Measurements from ENCODE around the gene AMOTL1.

The AMOTL1 gene

DNA sequence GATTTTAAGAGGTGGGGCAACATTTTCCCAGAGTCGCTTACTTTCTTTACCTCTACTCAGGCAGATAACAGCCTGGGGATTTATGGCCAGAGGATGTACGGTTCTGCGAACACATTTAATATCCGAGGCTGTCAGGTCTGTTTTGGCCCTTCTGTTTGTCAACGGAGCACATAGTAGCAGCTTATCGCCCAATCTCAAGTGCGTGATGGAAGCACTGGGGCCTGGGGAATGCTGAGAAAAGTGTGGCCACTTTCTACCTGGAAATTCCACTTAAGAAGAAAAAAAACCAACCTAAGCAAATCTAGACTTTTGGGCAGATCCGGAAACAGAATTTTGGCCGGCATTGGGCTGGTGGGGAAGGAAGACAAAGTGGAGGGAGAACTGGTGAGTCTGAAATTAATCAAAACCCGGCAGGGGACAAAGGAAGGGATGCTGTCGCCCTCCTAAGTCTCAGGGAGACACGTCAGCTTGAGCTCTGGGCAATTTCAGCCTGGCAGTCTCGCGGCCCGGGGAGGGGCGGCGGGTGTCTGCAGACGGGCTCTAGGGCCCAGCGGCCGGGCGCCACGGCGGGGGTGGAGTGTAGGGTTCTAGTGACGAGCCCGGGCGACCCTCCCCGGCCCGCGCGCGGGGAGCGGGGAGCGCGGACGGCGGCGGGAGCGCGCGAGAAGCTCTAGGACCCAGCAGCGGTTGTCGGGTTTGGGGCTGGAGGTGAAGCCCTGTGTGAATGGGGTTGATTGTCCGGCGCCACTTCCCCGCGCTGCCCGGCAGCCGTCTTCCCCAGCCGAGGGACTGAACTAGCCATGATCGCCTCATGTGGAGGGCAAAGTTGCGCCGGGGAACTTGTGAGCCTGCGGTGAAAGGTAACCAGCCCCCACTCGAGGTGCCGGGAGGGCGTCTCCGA is at the start of gene AMOTL1:
TSS of gene AMOTL1 (plus strand) at position 656 of the 901 bp plus-strand sequence. CDS start at position 812, 156 bp downstream.
- H3K27ac ChIP-seq (ENCODE audit: low read depth, low read length) = peak within 1 kb of the TSS; percentile 92
- no peaks in the 10 kb centered on the region for H3K27me3 ChIP-seq (ENCODE audit: control insufficient read depth in 5 of 5, insufficient read depth in 4 of 5, low read length in 5 of 5)
- H3K4me3 ChIP-seq (ENCODE audit: low read depth in 1 of 5, low read length in 5 of 5) = peak within 1 kb of the TSS; percentile 84 to 94 (median 91)
- H3K36me3 ChIP-seq (ENCODE audit: control insufficient read depth in 5 of 5, insufficient read depth in 5 of 5, low read length in 5 of 5) = no peaks in the 10 kb centered on the region
- H3K9me3 ChIP-seq (ENCODE audit: control insufficient read depth in 5 of 5, low read length in 5 of 5) = no peaks in the 10 kb centered on the region
- peak within 1 kb of the TSS; percentile 79 to 92 (median 81) for H3K9ac ChIP-seq (ENCODE audit: low read length in 5 of 5)
- peaks cover 0 to 38% (median 33%) of the 10 kb centered on the region in 5 donors for H3K4me1 ChIP-seq (ENCODE audit: control insufficient read depth in 5 of 5, insufficient read depth in 5 of 5, low read length in 5 of 5)

GRCh38 chr11:94719876-94720275 is 48.3 kb upstream of the AMOTL1 start:
- Histone ChIP-seq H3K4me3 (ENCODE audit: low read depth in 1 of 5, low read length in 5 of 5) (no peak overlapping the region), H3K9ac (ENCODE audit: low read length in 5 of 5) (no peak overlapping the region), H3K27ac (ENCODE audit: low read depth, low read length) (no peak overlapping the region), H3K27me3 (ENCODE audit: control insufficient read depth in 5 of 5, insufficient read depth in 4 of 5, low read length in 5 of 5) (no peaks in the 10 kb centered on the region), H3K36me3 (ENCODE audit: control insufficient read depth in 5 of 5, insufficient read depth in 5 of 5, low read length in 5 of 5) (no peaks in the 10 kb centered on the region), H3K9me3 (ENCODE audit: control insufficient read depth in 5 of 5, low read length in 5 of 5) (no peaks in the 10 kb centered on the region), H3K4me1 (ENCODE audit: control insufficient read depth in 5 of 5, insufficient read depth in 5 of 5, low read length in 5 of 5) (no peaks in the 10 kb centered on the region)

- Histone ChIP-seq H3K27ac (ENCODE audit: low read depth, low read length) (no peak overlapping the region), H3K9me3 (ENCODE audit: control insufficient read depth in 5 of 5, low read length in 5 of 5) (no peaks in the 10 kb centered on the region)
Observed at GRCh38 chr11:94721565-94722292, 46.4 kb upstream of the AMOTL1 start.

DNA sequence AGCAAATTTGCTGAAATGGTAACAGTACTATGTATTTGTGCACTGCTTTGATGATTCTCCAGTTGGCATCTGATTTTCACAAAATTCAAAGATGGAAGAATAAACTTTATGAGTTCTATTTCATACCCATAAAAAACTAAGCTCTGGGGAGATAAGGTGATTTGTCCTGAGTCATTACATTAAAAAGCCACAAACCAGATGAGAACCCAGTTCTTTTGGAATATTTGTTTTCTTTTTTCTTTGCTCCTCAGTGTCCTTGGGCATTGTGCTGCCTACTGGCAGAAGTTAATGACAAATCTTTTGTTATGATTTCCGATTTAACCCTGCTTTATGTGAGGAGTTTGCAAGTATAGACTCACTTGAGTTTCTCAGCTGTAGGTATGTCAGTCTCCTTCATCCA is 45.4 kb upstream of the AMOTL1 start:
- Histone ChIP-seq H3K36me3 (ENCODE audit: control insufficient read depth in 5 of 5, insufficient read depth in 5 of 5, low read length in 5 of 5) (no peaks in the 10 kb centered on the region), H3K4me1 (ENCODE audit: control insufficient read depth in 5 of 5, insufficient read depth in 5 of 5, low read length in 5 of 5) (no peaks in the 10 kb centered on the region), H3K4me3 (ENCODE audit: low read depth in 1 of 5, low read length in 5 of 5) (no peak overlapping the region), H3K27me3 (ENCODE audit: control insufficient read depth in 5 of 5, insufficient read depth in 4 of 5, low read length in 5 of 5) (no peaks in the 10 kb centered on the region), H3K9ac (ENCODE audit: low read length in 5 of 5) (no peak overlapping the region), H3K27ac (ENCODE audit: low read depth, low read length) (no peak overlapping the region), H3K9me3 (ENCODE audit: control insufficient read depth in 5 of 5, low read length in 5 of 5) (no peaks in the 10 kb centered on the region)

More at GRCh38 chr11:94721565-94722292, 46.4 kb upstream of the AMOTL1 start:
- no peak overlapping the region for H3K9ac ChIP-seq (ENCODE audit: low read length in 5 of 5)
- H3K4me1 ChIP-seq (ENCODE audit: control insufficient read depth in 5 of 5, insufficient read depth in 5 of 5, low read length in 5 of 5) = no peaks in the 10 kb centered on the region
- H3K4me3 ChIP-seq (ENCODE audit: low read depth in 1 of 5, low read length in 5 of 5) = no peak overlapping the region
- no peaks in the 10 kb centered on the region for H3K36me3 ChIP-seq (ENCODE audit: control insufficient read depth in 5 of 5, insufficient read depth in 5 of 5, low read length in 5 of 5)
- H3K27me3 ChIP-seq (ENCODE audit: control insufficient read depth in 5 of 5, insufficient read depth in 4 of 5, low read length in 5 of 5) = no peaks in the 10 kb centered on the region

DNA sequence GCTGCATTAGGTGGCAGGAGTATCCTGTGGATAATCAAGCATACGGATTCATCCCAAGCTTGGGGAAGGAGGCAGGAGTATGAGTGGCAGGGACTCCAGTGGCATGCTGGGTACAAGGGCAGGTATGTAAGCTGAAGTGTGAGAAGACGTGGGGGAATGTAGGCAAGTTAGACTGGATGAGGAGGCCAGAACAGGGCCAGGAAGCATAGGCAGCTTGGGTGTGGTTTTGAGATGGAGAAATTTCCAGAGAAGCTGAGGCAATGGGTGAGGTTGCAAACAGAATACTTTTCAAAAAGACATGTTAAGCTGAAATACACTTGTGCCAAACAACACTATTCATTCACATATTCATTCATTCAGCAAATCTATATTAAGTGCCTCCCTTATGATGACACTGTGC is 43.1 kb upstream of the AMOTL1 start:
- Histone ChIP-seq H3K4me3 (ENCODE audit: low read depth in 1 of 5, low read length in 5 of 5) (no peak overlapping the region), H3K27me3 (ENCODE audit: control insufficient read depth in 5 of 5, insufficient read depth in 4 of 5, low read length in 5 of 5) (no peaks in the 10 kb centered on the region)

GRCh38 chr11:94727819-94728218 is 40.3 kb upstream of the AMOTL1 start:
- no peak overlapping the region for H3K9ac ChIP-seq (ENCODE audit: low read length in 5 of 5)
- H3K9me3 ChIP-seq (ENCODE audit: control insufficient read depth in 5 of 5, low read length in 5 of 5) = no peaks in the 10 kb centered on the region
- no peaks in the 10 kb centered on the region for H3K27me3 ChIP-seq (ENCODE audit: control insufficient read depth in 5 of 5, insufficient read depth in 4 of 5, low read length in 5 of 5)
- H3K36me3 ChIP-seq (ENCODE audit: control insufficient read depth in 5 of 5, insufficient read depth in 5 of 5, low read length in 5 of 5) = no peaks in the 10 kb centered on the region
- peaks cover 8 to 18% (median 12%) of the 10 kb centered on the region in 5 donors for H3K4me1 ChIP-seq (ENCODE audit: control insufficient read depth in 5 of 5, insufficient read depth in 5 of 5, low read length in 5 of 5)
- no peak overlapping the region for H3K27ac ChIP-seq (ENCODE audit: low read depth, low read length)
- no peak overlapping the region for H3K4me3 ChIP-seq (ENCODE audit: low read depth in 1 of 5, low read length in 5 of 5)

More for the DNA sequence above, 43.1 kb upstream of the AMOTL1 start:
- Histone ChIP-seq H3K9ac (ENCODE audit: low read length in 5 of 5) (no peak overlapping the region), H3K27ac (ENCODE audit: low read depth, low read length) (no peak overlapping the region), H3K36me3 (ENCODE audit: control insufficient read depth in 5 of 5, insufficient read depth in 5 of 5, low read length in 5 of 5) (no peaks in the 10 kb centered on the region), H3K9me3 (ENCODE audit: control insufficient read depth in 5 of 5, low read length in 5 of 5) (no peaks in the 10 kb centered on the region), H3K4me1 (ENCODE audit: control insufficient read depth in 5 of 5, insufficient read depth in 5 of 5, low read length in 5 of 5) (peaks cover 0 to 2% (median 0%) of the 10 kb centered on the region in 5 donors)

DNA sequence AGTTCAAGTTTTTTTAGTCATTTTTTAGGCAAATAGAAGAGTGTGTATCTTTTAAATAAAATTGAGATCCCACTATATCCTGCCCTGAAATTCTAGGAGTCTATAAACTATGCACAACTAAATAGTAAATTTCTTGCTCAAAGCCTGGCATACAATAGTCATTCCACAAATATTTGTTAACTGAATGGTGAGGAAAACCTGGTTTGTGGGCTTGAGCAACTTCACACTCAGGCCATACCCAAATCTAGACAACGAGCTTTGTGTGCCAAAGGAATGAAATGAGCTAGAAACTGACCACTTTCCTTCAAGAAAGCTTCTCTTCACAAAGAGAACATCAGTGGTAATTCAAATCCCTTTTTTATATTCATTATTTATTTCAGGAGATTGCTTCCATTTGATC is 39.6 kb upstream of the AMOTL1 start:
- H3K9me3 ChIP-seq (ENCODE audit: control insufficient read depth in 5 of 5, low read length in 5 of 5) = no peaks in the 10 kb centered on the region
- no peak overlapping the region for H3K4me3 ChIP-seq (ENCODE audit: low read depth in 1 of 5, low read length in 5 of 5)
- no peak overlapping the region for H3K9ac ChIP-seq (ENCODE audit: low read length in 5 of 5)
- H3K4me1 ChIP-seq (ENCODE audit: control insufficient read depth in 5 of 5, insufficient read depth in 5 of 5, low read length in 5 of 5) = peaks cover 8 to 25% (median 14%) of the 10 kb centered on the region in 5 donors
- no peaks in the 10 kb centered on the region for H3K36me3 ChIP-seq (ENCODE audit: control insufficient read depth in 5 of 5, insufficient read depth in 5 of 5, low read length in 5 of 5)
- H3K27me3 ChIP-seq (ENCODE audit: control insufficient read depth in 5 of 5, insufficient read depth in 4 of 5, low read length in 5 of 5) = no peaks in the 10 kb centered on the region
- no peak overlapping the region for H3K27ac ChIP-seq (ENCODE audit: low read depth, low read length)

- Histone ChIP-seq H3K9me3 (ENCODE audit: control insufficient read depth in 5 of 5, low read length in 5 of 5) (no peaks in the 10 kb centered on the region), H3K4me3 (ENCODE audit: low read depth in 1 of 5, low read length in 5 of 5) (no peak overlapping the region), H3K27ac (ENCODE audit: low read depth, low read length) (no peak overlapping the region)
Observed at GRCh38 chr11:94728966-94729751, 39.0 kb upstream of the AMOTL1 start.

GRCh38 chr11:94730153-94730552 is 38.0 kb upstream of the AMOTL1 start:
- Histone ChIP-seq H3K36me3 (ENCODE audit: control insufficient read depth in 5 of 5, insufficient read depth in 5 of 5, low read length in 5 of 5) (no peaks in the 10 kb centered on the region), H3K4me1 (ENCODE audit: control insufficient read depth in 5 of 5, insufficient read depth in 5 of 5, low read length in 5 of 5) (peaks cover 8 to 37% (median 19%) of the 10 kb centered on the region in 5 donors), H3K27ac (ENCODE audit: low read depth, low read length) (no peak overlapping the region), H3K27me3 (ENCODE audit: control insufficient read depth in 5 of 5, insufficient read depth in 4 of 5, low read length in 5 of 5) (no peaks in the 10 kb centered on the region), H3K9ac (ENCODE audit: low read length in 5 of 5) (no peak overlapping the region), H3K4me3 (ENCODE audit: low read depth in 1 of 5, low read length in 5 of 5) (no peak overlapping the region), H3K9me3 (ENCODE audit: control insufficient read depth in 5 of 5, low read length in 5 of 5) (no peaks in the 10 kb centered on the region)

More at GRCh38 chr11:94728966-94729751, 39.0 kb upstream of the AMOTL1 start:
- peaks cover 8 to 31% (median 14%) of the 10 kb centered on the region in 5 donors for H3K4me1 ChIP-seq (ENCODE audit: control insufficient read depth in 5 of 5, insufficient read depth in 5 of 5, low read length in 5 of 5)
- no peaks in the 10 kb centered on the region for H3K36me3 ChIP-seq (ENCODE audit: control insufficient read depth in 5 of 5, insufficient read depth in 5 of 5, low read length in 5 of 5)
- H3K27me3 ChIP-seq (ENCODE audit: control insufficient read depth in 5 of 5, insufficient read depth in 4 of 5, low read length in 5 of 5) = no peaks in the 10 kb centered on the region
- no peak overlapping the region for H3K9ac ChIP-seq (ENCODE audit: low read length in 5 of 5)

Measured in subcutaneous abdominal adipose tissue (tissue), 5 donors.